H1 (cell line): Measurements from ENCODE around the gene SCGB1A1. TPM values are rescaled to one million over a fixed set of nuclear protein-coding genes. Genes with fewer than 3 reads are reported as not detected.

Experiments used
- CTCF ChIA-PET: fragments of 300-600 bp; sonication (Branson Sonifier 250); formaldehyde crosslinking; loops from one replicate; lab custom pipeline; 2021; ENCODE audit not compliant: partially characterized antibody; lab: Charles Lee
- POLR2A ChIA-PET: fragments of 300-600 bp; sonication (Branson Sonifier 250); formaldehyde crosslinking; loops from one replicate; lab custom pipeline; 2021; ENCODE audit warnings: inconsistent platforms; ENCODE audit not compliant: partially characterized antibody; lab: Charles Lee
- DNase-seq, 2 experiments: peaks; one replicate each; pipeline versions ENCODE4 v3.0.0 to v3.0.0-alpha.2; 2010 to 2022; ENCODE audit warnings: low spot score in 2 of 2, low read depth in 1 of 2, mixed read lengths in 1 of 2
- FAIRE-seq: peaks from 2 replicates; lab custom pipeline; 2011; peaks lifted over from hg19 to GRCh38; lab: Jason Lieb, UNC
- H2AFZ ChIP-seq: 2 replicates; pipeline ENCODE4 v1.8.1; 2012; ENCODE audit warnings: low read length, inconsistent platforms
- H2AK5ac ChIP-seq: 2 replicates; pipeline ENCODE4 v1.6.1; 2013; ENCODE audit warnings: low read depth, low read length
- H2BK120ac ChIP-seq: replicated peaks from 2 replicates; pipeline ENCODE3; 2013; ENCODE audit warnings: low read depth, low read length, inconsistent platforms
- H2BK12ac ChIP-seq: 2 replicates; pipeline ENCODE4 v1.6.1; 2013; ENCODE audit warnings: low read depth, low read length
- H2BK15ac ChIP-seq: 2 replicates; pipeline ENCODE4 v1.6.1; 2013; ENCODE audit warnings: low read length
- H2BK20ac ChIP-seq: 2 replicates; pipeline ENCODE4 v1.6.1; 2013; ENCODE audit warnings: low read length
- H2BK5ac ChIP-seq: 2 replicates; pipeline ENCODE4 v1.6.1; 2013; ENCODE audit warnings: low read depth, low read length
- H3K14ac ChIP-seq: 2 replicates; pipeline ENCODE4 v1.6.1; 2013; ENCODE audit warnings: inconsistent platforms; ENCODE audit not compliant: insufficient read length
- H3K18ac ChIP-seq: 2 replicates; pipeline ENCODE4 v1.6.1; 2013; ENCODE audit warnings: low read length; ENCODE audit errors: extremely low read depth
- H3K23ac ChIP-seq: 2 replicates; pipeline ENCODE4 v1.6.1; 2013; ENCODE audit warnings: inconsistent platforms; ENCODE audit not compliant: insufficient read length
- H3K23me2 ChIP-seq: 2 replicates; pipeline ENCODE4 v1.6.1; 2013; ENCODE audit warnings: low read depth, low read length
- H3K27ac ChIP-seq: 2 replicates; pipeline ENCODE4 v1.6.1; 2011; ENCODE audit warnings: low read depth, low read length, inconsistent platforms
- H3K27me3 ChIP-seq, 4 experiments: replicated peaks in 1 of 4; 1 replicate in 1 of 4; 2 replicates in 3 of 4; pipeline versions ENCODE4 v1.6.1 to v1.8.1; 2011 to 2013; ENCODE audit warnings: low read length in 3 of 4, mild to moderate bottlenecking in 3 of 4, inconsistent platforms in 2 of 4, mixed read lengths in 2 of 4, moderate library complexity in 1 of 4; ENCODE audit not compliant: control insufficient read depth in 3 of 4, insufficient read depth in 3 of 4; ENCODE audit errors: extremely low read depth in 1 of 4
- H3K36me3 ChIP-seq, 4 experiments: 2 replicates each; pipeline versions ENCODE4 v1.6.1 to v1.8.1; 2011 to 2013; ENCODE audit warnings: mild to moderate bottlenecking in 4 of 4, low read length in 3 of 4, moderate library complexity in 2 of 4, control low read depth in 1 of 4, inconsistent platforms in 1 of 4; ENCODE audit not compliant: insufficient read depth in 4 of 4, control insufficient read depth in 2 of 4
- H3K4ac ChIP-seq: replicated peaks from 2 replicates; pipeline ENCODE3; 2013; ENCODE audit warnings: low read length, low read depth, mixed read lengths, inconsistent platforms; ENCODE audit not compliant: insufficient read length
- H3K4me1 ChIP-seq, 4 experiments: replicated peaks in 1 of 4; 1 replicate in 1 of 4; 2 replicates in 3 of 4; pipeline versions ENCODE4 v1.6.1 to v1.8.1; 2011 to 2013; ENCODE audit warnings: low read length in 3 of 4, inconsistent platforms in 2 of 4, mixed read lengths in 1 of 4; ENCODE audit not compliant: insufficient read depth in 4 of 4, control insufficient read depth in 3 of 4
- H3K4me2 ChIP-seq, 2 experiments: 2 replicates each; pipeline versions ENCODE4 v1.6.1 to v1.8.1; 2011 to 2013; ENCODE audit warnings: low read depth in 2 of 2, low read length in 2 of 2, control low read depth in 1 of 2, inconsistent platforms in 1 of 2, mild to moderate bottlenecking in 1 of 2; ENCODE audit not compliant: insufficient read depth in 1 of 2
- H3K4me3 ChIP-seq, 4 experiments: fragments of 200-600, 300-600 bp in 1 of 4; sonication (generic), shearing (Covaris generic), sonication (Bioruptor Twin) in 1 of 4; 2 replicates each; pipeline versions ENCODE4 v1.5.1 to v1.8.1; 2011 to 2016; ENCODE audit warnings: low read length in 4 of 4, low read depth in 3 of 4, control low read depth in 2 of 4, inconsistent platforms in 2 of 4, mild to moderate bottlenecking in 2 of 4, mixed read lengths in 1 of 4, moderate library complexity in 1 of 4; ENCODE audit not compliant: insufficient read depth in 2 of 4; ENCODE audit errors: extremely low read depth in 1 of 4
- H3K56ac ChIP-seq: replicated peaks from 2 replicates; pipeline ENCODE3; 2013; ENCODE audit warnings: low read depth, mild to moderate bottlenecking, mixed read lengths, low read length, inconsistent platforms; ENCODE audit not compliant: insufficient read length
- H3K79me1 ChIP-seq: 2 replicates; pipeline ENCODE4 v1.6.1; 2013; ENCODE audit warnings: low read depth, low read length, control low read depth
- H3K79me2 ChIP-seq, 2 experiments: 2 replicates each; pipeline versions ENCODE4 v1.6.1 to v1.8.1; 2012 to 2013; ENCODE audit warnings: low read length in 2 of 2, mild to moderate bottlenecking in 2 of 2, inconsistent platforms in 1 of 2; ENCODE audit not compliant: insufficient read depth in 2 of 2, control insufficient read depth in 1 of 2
- H3K9ac ChIP-seq, 4 experiments: replicated peaks in 1 of 4; 1 replicate in 1 of 4; 2 replicates in 3 of 4; pipeline versions ENCODE4 v1.6.1 to v1.8.1; 2011 to 2013; ENCODE audit warnings: low read depth in 3 of 4, low read length in 3 of 4, control low read depth in 2 of 4, mild to moderate bottlenecking in 2 of 4, moderate library complexity in 2 of 4, inconsistent platforms in 1 of 4; ENCODE audit errors: extremely low read depth in 1 of 4
- H3K9me3 ChIP-seq, 2 experiments: 2 replicates each; pipeline versions ENCODE4 v1.6.1 to v1.8.1; 2012 to 2013; ENCODE audit warnings: mild to moderate bottlenecking in 2 of 2, moderate library complexity in 2 of 2, control low read depth in 1 of 2, inconsistent platforms in 1 of 2, low read depth in 1 of 2, low read length in 1 of 2, mixed read lengths in 1 of 2; ENCODE audit not compliant: insufficient read depth in 2 of 2
- H4K20me1 ChIP-seq, 2 experiments: replicated peaks in 1 of 2; 2 replicates each; pipeline versions ENCODE3 to v1.8.1; 2011 to 2013; ENCODE audit warnings: inconsistent platforms in 2 of 2, low read length in 2 of 2, mild to moderate bottlenecking in 1 of 2; ENCODE audit not compliant: insufficient read depth in 2 of 2, control insufficient read depth in 1 of 2
- H4K5ac ChIP-seq: 2 replicates; pipeline ENCODE4 v1.6.1; 2013; ENCODE audit warnings: low read length, low read depth, mixed read lengths, inconsistent platforms; ENCODE audit not compliant: insufficient read length
- H4K8ac ChIP-seq: 2 replicates; pipeline ENCODE4 v1.8.0; 2013; ENCODE audit warnings: mild to moderate bottlenecking, moderate library complexity, low read length, inconsistent platforms; ENCODE audit not compliant: insufficient read depth; ENCODE audit errors: extremely low read depth
- H4K91ac ChIP-seq: replicated peaks from 2 replicates; pipeline ENCODE3; 2013; ENCODE audit warnings: low read length, mixed read lengths, inconsistent platforms; ENCODE audit not compliant: insufficient read length
- BCL11A ChIP-seq, 2 experiments: IDR thresholded peaks; one replicate each; pipeline ENCODE4 v1.6.1; 2011; ENCODE audit warnings: low read depth in 2 of 2, low read length in 2 of 2, mild to moderate bottlenecking in 2 of 2
- SRF ChIP-seq: IDR thresholded peaks from 2 replicates; pipeline ENCODE4 v1.6.1; 2011; ENCODE audit warnings: mild to moderate bottlenecking, low read depth, low read length, moderate library complexity
- WGBS, 2 experiments: shearing (Covaris generic) in 1 of 2; methylation state at CpG; one replicate each; pipeline versions ENCODE4 v1.1.6 to v1.1.7; 2013 to 2015; ENCODE audit warnings: low lambda C conversion rate in 2 of 2, mixed read lengths in 2 of 2, inconsistent platforms in 1 of 2, low coverage in 1 of 2, missing lambda C conversion rate in 1 of 2; ENCODE audit not compliant: insufficient replicate concordance in 2 of 2, insufficient coverage in 1 of 2, insufficient read length in 1 of 2; ENCODE audit errors: extremely low coverage in 1 of 2, missing lambda C conversion rate in 1 of 2; 5-methylcytosine and 5-hydroxymethylcytosine counted together
- polyA plus RNA-seq, 7 experiments: library from polyadenylated mRNA; depleted of rRNA in 3 of 7; stranded (reverse) in 5 of 7; unstranded in 2 of 7; fragments of >200 nt in 5 of 7; fragments of 200-250 nt in 2 of 7; gene quantifications; 1 replicate in 5 of 7; 2 replicates in 1 of 7; 4 replicates in 1 of 7; pipeline versions ENCODE4 v1.2.1 to v1.2.3, GENCODE V29; 2011 to 2013; ENCODE audit warnings: missing spikeins in 2 of 7, mixed read lengths in 2 of 7
- total RNA-seq: library from RNA; stranded (reverse); fragmentation: NEBNext Ultra II Directional; extraction: Animal tissue kit (Norgen Biotek cat#: 25700); gene quantifications from 2 replicates; pipeline ENCODE4 v1.2.1, GENCODE V29; 2021

SCGB1A1 gene
- total and polyA plus RNA-seq, 2 of the 8 experiments (the other 6 are each of a cell fraction or from before 2014, with no cell fraction given): not detected

DNA sequence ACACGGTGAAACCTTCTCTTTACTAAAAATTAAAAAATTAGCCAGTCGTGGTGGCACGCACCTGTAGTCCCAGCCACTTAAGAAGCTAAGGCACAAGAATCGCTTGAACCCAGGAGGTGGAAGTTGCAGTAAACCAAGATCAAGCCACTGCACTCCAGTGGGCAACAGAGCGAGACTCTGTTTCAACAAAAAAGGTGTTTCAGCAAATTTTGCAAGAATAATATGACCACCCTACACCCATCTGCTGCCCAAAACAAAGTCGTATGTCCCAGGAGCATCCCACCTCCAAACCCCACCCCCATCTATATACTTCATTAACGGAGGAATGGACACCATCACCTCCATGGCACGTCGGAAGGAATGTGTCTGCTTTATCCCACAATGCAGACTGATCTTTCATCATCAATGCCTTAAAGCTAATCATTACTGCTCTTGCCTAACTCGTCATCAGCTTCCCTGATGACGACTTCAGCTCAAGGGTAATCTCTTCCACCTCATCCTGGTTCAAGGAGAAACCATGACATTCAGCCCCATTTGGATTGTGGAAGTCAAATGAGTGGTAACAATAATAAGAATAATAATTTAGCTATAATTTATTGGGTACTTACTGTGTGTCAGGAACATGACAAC lies 34.1 kb downstream of the SCGB1A1 start:
- POLR2A ChIA-PET: interaction anchor here (1.1 kb wide), 1 partner anchor 13 kb away, joined by 3 read pairs; no protein-coding TSS in a partner anchor
- Histone ChIP-seq H4K91ac (no peak overlapping the region), H3K14ac (no peak overlapping the region), H3K36me3 (no peaks in the 10 kb centered on the region), H4K8ac (no peak overlapping the region), H2AK5ac (no peak overlapping the region), H3K18ac (no peak overlapping the region), H3K79me2 (no peaks in the 10 kb centered on the region), H2AFZ (no peak overlapping the region), H3K56ac (no peak overlapping the region), H3K4me3 (no peak overlapping the region), H3K9ac (no peak overlapping the region), H3K9me3 (peaks cover 0 to 4% of the 10 kb centered on the region in 2 experiments; a peak in 2 of 4 replicates), H2BK15ac (no peak overlapping the region), H3K27me3 (no peaks in the 10 kb centered on the region), H3K79me1 (no peaks in the 10 kb centered on the region), H2BK120ac (no peak overlapping the region), H4K20me1 (no peaks in the 10 kb centered on the region), H3K23me2 (no peaks in the 10 kb centered on the region), H4K5ac (no peak overlapping the region), H3K23ac (no peak overlapping the region), H3K4ac (no peak overlapping the region), H2BK12ac (no peak overlapping the region), H2BK5ac (no peak overlapping the region), H2BK20ac (no peak overlapping the region), H3K4me2 (no peak overlapping the region), H3K4me1 (no peaks in the 10 kb centered on the region; a peak in 2 of 7 replicates), H3K27ac (no peak overlapping the region)
- WGBS, 2 experiments: 94% methylated on average over 11 of the region's 11 CpGs; no CpG with 5 or more reads in 1 of the 2 experiments
- DNase-seq (no peak), FAIRE-seq (no peak)
- TF ChIP-seq SRF: no peak
- TF ChIP-seq BCL11A (IDR thresholded peaks at IDR 0.05; ENCODE audit: low read depth in 2 of 2, low read length in 2 of 2): no peak
- CTCF ChIA-PET: interaction anchor here (1.0 to 3.8 kb wide), 5 partner anchors 9 to 107 kb away, joined by 3 to 16 read pairs (median 4); no protein-coding TSS in a partner anchor
